ENCODE data around the gene OR10A5.
"Not testable (repeated sequence)": the region's sequence is repeated elsewhere in the genome, so short reads cannot be mapped to it uniquely, and the experiment has no call there.

Gene OR10A5

GRCh38 chr11:6845383-6845782, at the start of gene OR10A5:
Gene OR10A5, plus strand, starts transcription at chr11:6845683. Its CDS starts 0 bp downstream, at chr11:6845683.
- no peak for DNase-seq (ENCODE audit: low spot score)

GRCh38 chr11:6799402-6799801, 46.1 kb upstream of the OR10A5 start, which contains the start of gene OR6A2:
Gene OR6A2, minus strand, starts transcription at chr11:6799689. Its CDS starts 3,981 bp downstream, at chr11:6795708.
- no peak for DNase-seq (ENCODE audit: low spot score)

- DNase-seq (ENCODE audit: low spot score): not testable (repeated sequence)
Observed at GRCh38 chr11:6801075-6801474, 44.4 kb upstream of the OR10A5 start.

GRCh38 chr11:6812390-6813005, 33.0 kb upstream of the OR10A5 start:
- DNase-seq (ENCODE audit: low spot score): peak; percentile 36

- no peak for DNase-seq (ENCODE audit: low spot score)
Observed at GRCh38 chr11:6813656-6814055, 31.8 kb upstream of the OR10A5 start.

- peak; percentile 78 for DNase-seq (ENCODE audit: low spot score)
Observed at GRCh38 chr11:6817694-6818093, 27.8 kb upstream of the OR10A5 start.

GRCh38 chr11:6818967-6819366, 26.5 kb upstream of the OR10A5 start:
- DNase-seq (ENCODE audit: low spot score): no peak

- peak; percentile 1 for DNase-seq (ENCODE audit: low spot score)
Observed at GRCh38 chr11:6824136-6824823, 21.2 kb upstream of the OR10A5 start.

- no peak for DNase-seq (ENCODE audit: low spot score)
Observed at GRCh38 chr11:6825231-6825744, 20.2 kb upstream of the OR10A5 start.

GRCh38 chr11:6828103-6828502, 17.4 kb upstream of the OR10A5 start:
- no peak for DNase-seq (ENCODE audit: low spot score)

GRCh38 chr11:6833356-6833755, 12.1 kb upstream of the OR10A5 start:
- DNase-seq (ENCODE audit: low spot score): no peak

- DNase-seq (ENCODE audit: low spot score): no peak
Observed at GRCh38 chr11:6834021-6834420, 11.5 kb upstream of the OR10A5 start.

- DNase-seq (ENCODE audit: low spot score): no peak
Observed at GRCh38 chr11:6841694-6842093, 3.8 kb upstream of the OR10A5 start.

GRCh38 chr11:6843670-6844069, 1.8 kb upstream of the OR10A5 start:
- no peak for DNase-seq (ENCODE audit: low spot score)

GRCh38 chr11:6844356-6844755, 1.1 kb upstream of the OR10A5 start:
- no peak for DNase-seq (ENCODE audit: low spot score)

- no peak for DNase-seq (ENCODE audit: low spot score)
Observed at GRCh38 chr11:6850526-6850925, 5.0 kb downstream of the OR10A5 start.

GRCh38 chr11:6854801-6855200, 9.3 kb downstream of the OR10A5 start:
- DNase-seq (ENCODE audit: low spot score): not testable (repeated sequence)

GRCh38 chr11:6855971-6856541, 10.6 kb downstream of the OR10A5 start:
- peak; percentile 1 for DNase-seq (ENCODE audit: low spot score)

GRCh38 chr11:6856871-6857270, 11.4 kb downstream of the OR10A5 start:
- no peak for DNase-seq (ENCODE audit: low spot score)

GRCh38 chr11:6862961-6863360, 17.5 kb downstream of the OR10A5 start, which contains the start of gene OR10A2:
Gene OR10A2, plus strand, starts transcription at chr11:6863057. Its CDS starts 6,698 bp downstream, at chr11:6869755.
- peak; percentile 75 for DNase-seq (ENCODE audit: low spot score)

- no peak for DNase-seq (ENCODE audit: low spot score)
Observed at GRCh38 chr11:6864438-6864837, 19.0 kb downstream of the OR10A5 start.

- no peak for DNase-seq (ENCODE audit: low spot score)
Observed at GRCh38 chr11:6871278-6871677, 25.8 kb downstream of the OR10A5 start.

GRCh38 chr11:6875761-6876160, 30.3 kb downstream of the OR10A5 start:
- DNase-seq (ENCODE audit: low spot score): no peak

Measured in cerebellar cortex (tissue), 1 donor.